Activated CD8-positive, alpha-beta T cell treated with anti-CD3 and anti-CD28 coated beads for 36 hours (primary cell): ENCODE results near the gene PDE3B. TPM values are rescaled to one million over a fixed set of nuclear protein-coding genes. Genes with fewer than 3 reads are reported as not detected.

Experiments used
- ATAC-seq: fragments of 200-7000 bp; cut with Tn5 transposase; one replicate; pipeline ENCODE4 v1.10.0; 2021; ENCODE audit warnings: mild to moderate bottlenecking, moderate library complexity
- CTCF ChIA-PET: fragments of 350-600 bp; sonication (Branson Sonifier 250); formaldehyde crosslinking; loops from one replicate; lab custom pipeline; 2021; ENCODE audit warnings: antibody characterized with exemption; lab: Charles Lee
- POLR2A ChIA-PET: fragments of 350-600 bp; sonication (Branson Sonifier 250); formaldehyde crosslinking; loops from one replicate; lab custom pipeline; 2021; ENCODE audit warnings: antibody characterized with exemption; lab: Charles Lee
- DNase-seq: peaks from one replicate; pipeline ENCODE4 v3.0.0-alpha.2; 2020
- H3K27ac Mint-ChIP-seq: one replicate; pipeline ENCODE4 v1.8.0; 2021; ENCODE audit warnings: mild to moderate bottlenecking, mixed read lengths
- H3K27me3 Mint-ChIP-seq: one replicate; pipeline ENCODE4 v1.8.0; 2021; ENCODE audit warnings: mixed read lengths
- H3K36me3 Mint-ChIP-seq: one replicate; pipeline ENCODE4 v1.8.0; 2021; ENCODE audit warnings: low read depth, mixed read lengths
- H3K4me1 Mint-ChIP-seq: one replicate; pipeline ENCODE4 v1.8.0; 2021; ENCODE audit warnings: low read depth, mixed read lengths
- H3K4me3 Mint-ChIP-seq: one replicate; pipeline ENCODE4 v1.8.0; 2021; ENCODE audit warnings: mild to moderate bottlenecking, moderate library complexity, mixed read lengths
- H3K9me3 Mint-ChIP-seq: one replicate; pipeline ENCODE4 v1.8.0; 2021; ENCODE audit warnings: mixed read lengths
- intact Hi-C: fragments of 100-400 bp; cut with micrococcal nuclease; formaldehyde crosslinking; loops from one replicate; pipeline ENCODE4 v1.10.0; 2022
- total RNA-seq, 2 experiments: library from RNA; stranded (reverse); gene quantifications; one replicate each; pipeline ENCODE4 v1.2.3, GENCODE V29; 2021
- TF ChIP-seq, protein P1 (sequence below): fragments of 200-600 bp; IDR thresholded peaks from one replicate; pipeline ENCODE4 v1.8.0; 2022; ENCODE audit warnings: antibody characterized with exemption, mild to moderate bottlenecking

PDE3B gene
- total RNA-seq, 2 experiments from 2014 or later: 42.3 to 43.1 TPM

DNA sequence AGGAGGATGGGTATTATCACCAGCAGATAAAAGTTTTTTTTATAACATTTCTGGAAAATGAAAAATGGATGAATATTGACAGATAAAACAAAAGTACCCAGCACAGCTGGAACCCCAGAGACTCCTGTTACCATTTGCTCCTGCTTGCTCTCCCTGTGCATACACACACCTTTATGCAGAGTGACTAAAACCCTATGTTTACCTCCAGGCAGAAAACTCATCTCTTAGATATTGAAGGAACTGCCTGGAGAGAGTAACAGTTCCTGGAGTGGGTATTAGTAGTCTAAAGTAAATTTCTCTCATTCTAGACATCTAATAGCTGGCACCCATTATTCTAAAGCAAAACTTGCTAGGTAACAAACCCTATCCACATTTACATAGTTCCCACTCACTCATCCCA, 210.5 kb downstream of the PDE3B start:
- TF ChIP-seq, protein P1, sequence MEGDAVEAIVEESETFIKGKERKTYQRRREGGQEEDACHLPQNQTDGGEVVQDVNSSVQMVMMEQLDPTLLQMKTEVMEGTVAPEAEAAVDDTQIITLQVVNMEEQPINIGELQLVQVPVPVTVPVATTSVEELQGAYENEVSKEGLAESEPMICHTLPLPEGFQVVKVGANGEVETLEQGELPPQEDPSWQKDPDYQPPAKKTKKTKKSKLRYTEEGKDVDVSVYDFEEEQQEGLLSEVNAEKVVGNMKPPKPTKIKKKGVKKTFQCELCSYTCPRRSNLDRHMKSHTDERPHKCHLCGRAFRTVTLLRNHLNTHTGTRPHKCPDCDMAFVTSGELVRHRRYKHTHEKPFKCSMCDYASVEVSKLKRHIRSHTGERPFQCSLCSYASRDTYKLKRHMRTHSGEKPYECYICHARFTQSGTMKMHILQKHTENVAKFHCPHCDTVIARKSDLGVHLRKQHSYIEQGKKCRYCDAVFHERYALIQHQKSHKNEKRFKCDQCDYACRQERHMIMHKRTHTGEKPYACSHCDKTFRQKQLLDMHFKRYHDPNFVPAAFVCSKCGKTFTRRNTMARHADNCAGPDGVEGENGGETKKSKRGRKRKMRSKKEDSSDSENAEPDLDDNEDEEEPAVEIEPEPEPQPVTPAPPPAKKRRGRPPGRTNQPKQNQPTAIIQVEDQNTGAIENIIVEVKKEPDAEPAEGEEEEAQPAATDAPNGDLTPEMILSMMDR: no peak
- ATAC-seq: no peak
- Mint-ChIP-seq H3K9me3 (peaks cover 10% of the 10 kb centered on the region), H3K27ac (peak overlapping the region; percentile 7), H3K4me3 (no peak overlapping the region), H3K36me3 (peaks cover 63% of the 10 kb centered on the region), H3K27me3 (no peaks in the 10 kb centered on the region), H3K4me1 (peaks cover 24% of the 10 kb centered on the region)
- intact Hi-C loops: no loop called here
- DNase-seq: no peak
- CTCF ChIA-PET: interaction anchor here (1.3 kb wide), 1 partner anchor 120 kb away, joined by 3 read pairs; no protein-coding TSS in a partner anchor
- POLR2A ChIA-PET: interaction anchor here (0.9 kb wide), 1 partner anchor 210 kb away, joined by 3 read pairs; no protein-coding TSS in a partner anchor

DNA sequence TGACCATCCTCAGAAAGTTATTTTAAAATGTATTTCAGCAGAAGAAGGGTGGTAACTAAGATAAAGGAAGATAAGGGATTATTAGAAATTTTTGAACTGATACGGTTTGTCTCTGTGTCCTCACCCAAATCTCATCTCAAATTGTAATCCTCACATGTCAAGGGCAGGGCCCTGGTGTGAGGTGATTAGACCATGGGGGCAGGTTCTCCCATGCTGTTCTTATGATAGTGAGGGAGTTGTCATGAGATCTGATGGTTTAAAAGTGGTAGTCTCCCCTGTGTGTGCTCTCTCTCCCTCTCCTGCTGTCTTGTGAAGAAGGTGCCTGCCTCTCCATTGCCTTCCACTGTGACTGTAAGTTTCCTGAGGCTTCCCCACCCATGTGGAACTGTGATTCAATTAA, 212.3 kb downstream of the PDE3B start:
- Mint-ChIP-seq H3K9me3 (peaks cover 8% of the 10 kb centered on the region), H3K36me3 (peaks cover 61% of the 10 kb centered on the region), H3K4me1 (peaks cover 21% of the 10 kb centered on the region), H3K27ac (no peak overlapping the region), H3K27me3 (no peaks in the 10 kb centered on the region), H3K4me3 (no peak overlapping the region)
- DNase-seq (no peak), ATAC-seq (no peak)
- CTCF ChIA-PET: no interaction called here
- TF ChIP-seq, protein P1: no peak
- intact Hi-C loops: no loop called here
- POLR2A ChIA-PET: no interaction called here

DNA sequence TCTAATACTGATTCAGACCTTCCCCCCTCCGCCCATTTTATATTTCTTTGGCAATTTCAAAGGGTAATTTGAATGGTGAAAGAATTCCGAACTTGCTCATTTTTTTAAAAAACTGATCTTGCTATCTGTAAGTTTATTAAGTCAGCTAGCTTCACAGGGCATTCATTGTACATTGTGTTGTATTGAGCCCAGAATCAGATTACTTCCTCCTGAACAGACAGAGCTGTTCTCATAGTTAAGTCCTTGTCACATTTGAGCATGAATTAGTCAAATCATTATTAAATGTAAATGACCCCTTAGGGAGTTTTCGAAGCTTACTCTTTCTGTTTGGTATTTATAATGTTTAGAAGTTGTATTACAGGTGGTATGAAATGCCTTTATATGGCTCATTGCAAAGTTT, 214.0 kb downstream of the PDE3B start:
- DNase-seq (no peak), ATAC-seq (no peak)
- peaks cover 63% of the 10 kb centered on the region for H3K36me3 Mint-ChIP-seq
- POLR2A ChIA-PET: no interaction called here
- H3K27me3 Mint-ChIP-seq: no peaks in the 10 kb centered on the region
- CTCF ChIA-PET: interaction anchor here (0.7 to 2.7 kb wide), 5 partner anchors 12 to 63 kb away, joined by 3 to 15 read pairs (median 3); no protein-coding TSS in a partner anchor
- H3K4me3 Mint-ChIP-seq: no peak overlapping the region
- intact Hi-C loops: no loop called here
- H3K9me3 Mint-ChIP-seq: peaks cover 11% of the 10 kb centered on the region
- H3K4me1 Mint-ChIP-seq: peaks cover 24% of the 10 kb centered on the region
- H3K27ac Mint-ChIP-seq: no peak overlapping the region
- TF ChIP-seq, protein P1: no peak

DNA sequence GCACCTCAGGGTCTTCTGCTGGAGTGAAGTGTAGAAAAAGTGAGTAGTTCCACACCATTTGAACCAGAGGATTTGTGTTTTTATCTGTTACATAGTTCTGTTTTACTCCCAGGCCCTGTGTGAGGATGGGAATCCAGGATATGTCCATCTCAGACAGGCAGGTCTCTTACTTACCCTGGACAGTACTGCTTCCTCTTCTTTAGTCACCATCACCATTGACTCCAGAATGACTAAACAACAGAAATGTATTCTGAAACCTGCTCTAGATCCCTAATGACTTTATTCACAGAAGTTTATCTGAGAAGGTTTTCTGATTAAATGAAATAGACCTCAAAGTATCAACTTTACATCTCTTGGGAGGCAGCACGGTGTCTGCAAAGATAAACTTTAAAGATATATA, 214.8 kb downstream of the PDE3B start:
- Mint-ChIP-seq H3K36me3 (peaks cover 62% of the 10 kb centered on the region), H3K4me1 (peaks cover 24% of the 10 kb centered on the region), H3K27ac (peak overlapping the region; percentile 22), H3K4me3 (no peak overlapping the region), H3K9me3 (peaks cover 17% of the 10 kb centered on the region), H3K27me3 (no peaks in the 10 kb centered on the region)
- CTCF ChIA-PET: interaction anchor here (2.7 kb wide), 1 partner anchor 49 kb away, joined by 15 read pairs; no protein-coding TSS in a partner anchor
- no peak for DNase-seq
- POLR2A ChIA-PET: no interaction called here
- intact Hi-C loops: no loop called here
- ATAC-seq: no peak
- TF ChIP-seq, protein P1: no peak

DNA sequence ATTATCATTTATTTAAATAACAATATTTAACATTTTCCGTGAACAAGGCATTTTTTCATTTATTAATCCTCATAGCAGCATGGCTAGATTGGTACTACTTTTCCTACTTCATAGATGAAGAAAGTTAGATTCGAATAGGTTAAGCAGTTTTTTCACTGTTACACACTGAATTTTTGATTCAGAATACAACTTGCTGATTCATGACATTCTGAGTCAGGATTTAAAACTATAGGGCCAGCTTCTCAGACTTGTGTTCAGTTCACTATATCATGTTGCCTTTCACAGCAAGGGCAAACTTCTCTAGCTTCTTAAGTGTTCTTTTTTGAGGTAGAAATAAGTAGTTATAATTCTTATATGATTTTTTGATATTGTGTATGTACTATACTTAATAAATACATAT, 216.9 kb downstream of the PDE3B start:
- ChIA-PET POLR2A (no interaction called here), CTCF (interaction anchor here (1.4 kb wide), 1 partner anchor 9 kb away, joined by 4 read pairs; no protein-coding TSS in a partner anchor)
- no peak overlapping the region for H3K4me3 Mint-ChIP-seq
- H3K4me1 Mint-ChIP-seq: peaks cover 26% of the 10 kb centered on the region
- TF ChIP-seq, protein P1: no peak
- no peak overlapping the region for H3K27ac Mint-ChIP-seq
- peaks cover 27% of the 10 kb centered on the region for H3K9me3 Mint-ChIP-seq
- H3K27me3 Mint-ChIP-seq: no peaks in the 10 kb centered on the region
- peaks cover 62% of the 10 kb centered on the region for H3K36me3 Mint-ChIP-seq
- ATAC-seq (no peak), DNase-seq (no peak)
- intact Hi-C loops: no loop called here
